ENCODE results near the gene IQSEC1.
A peak's percentile ranks its signal among the peaks of the same experiment; 100 is the strongest.

GRCh38 chr3:13045904-13046568 is 27.2 kb downstream of the IQSEC1 start:
- no peak for TF ChIP-seq POLR2AphosphoS5 (IDR thresholded peaks at IDR 0.05; ENCODE audit: low read depth, low read length)
- peak; percentile 59; the same call in 1 of the 2 replicates for TF ChIP-seq POLR2A (IDR thresholded peaks at IDR 0.05; ENCODE audit: low read depth, low read length)
